ENCODE measurements around the gene FOXC1. TPM values are rescaled to one million over a fixed set of nuclear protein-coding genes. Genes with fewer than 3 reads are reported as not detected.
A peak's percentile ranks its signal among the peaks of the same experiment; 100 is the strongest.

FOXC1 gene
- total and polyA plus RNA-seq, 8 donors = 0.75 to 3.4 (median 1.0) TPM

- Histone ChIP-seq H3K9me3 (no peaks in the 10 kb centered on the region), H3K4me1 (peaks cover 23 to 31% of the 10 kb centered on the region in 2 donors), H3K27me3 (peaks cover 75 to 100% of the 10 kb centered on the region in 2 donors), H3K36me3 (peaks cover 0 to 6% of the 10 kb centered on the region in 2 donors), H3K27ac (no peak overlapping the region), H3K4me3 (no peak overlapping the region)
- TF ChIP-seq CTCF (IDR thresholded peaks at IDR 0.05) = no peak
- ATAC-seq = no peak
- intact Hi-C loops (cut with DNase I) = no loop called here
- DNase-seq = peak in 1 of 4 donors; percentile 70
Observed at GRCh38 chr6:1620504-1621069, 10.9 kb downstream of the FOXC1 start.

- peaks cover 75 to 100% of the 10 kb centered on the region in 2 donors for H3K27me3 ChIP-seq
Observed at GRCh38 chr6:1621070-1621701, 11.5 kb downstream of the FOXC1 start.

GRCh38 chr6:1622220-1622850 lies 12.6 kb downstream of the FOXC1 start:
- Histone ChIP-seq H3K36me3 (peaks cover 0 to 6% of the 10 kb centered on the region in 2 donors), H3K27ac (no peak overlapping the region), H3K27me3 (peaks cover 83 to 100% of the 10 kb centered on the region in 2 donors), H3K4me3 (no peak overlapping the region), H3K4me1 (peaks cover 23 to 32% of the 10 kb centered on the region in 2 donors), H3K9me3 (no peaks in the 10 kb centered on the region)
- no peak for ATAC-seq
- no peak for DNase-seq
- no peak for TF ChIP-seq CTCF (IDR thresholded peaks at IDR 0.05)
- intact Hi-C loops (cut with DNase I) = no loop called here

More at GRCh38 chr6:1621070-1621701, 11.5 kb downstream of the FOXC1 start:
- peak in 1 of 4 donors; percentile 66 for DNase-seq
- intact Hi-C loops (cut with DNase I) = no loop called here
- Histone ChIP-seq H3K4me3 (no peak overlapping the region), H3K36me3 (peaks cover 0 to 6% of the 10 kb centered on the region in 2 donors), H3K9me3 (no peaks in the 10 kb centered on the region), H3K27ac (no peak overlapping the region), H3K4me1 (peaks cover 23 to 32% of the 10 kb centered on the region in 2 donors)
- ATAC-seq = no peak
- TF ChIP-seq CTCF (IDR thresholded peaks at IDR 0.05) = no peak

- no peak overlapping the region for H3K27ac ChIP-seq
- H3K4me1 ChIP-seq = peaks cover 23 to 32% of the 10 kb centered on the region in 2 donors
- ATAC-seq = peak; percentile 22
- H3K9me3 ChIP-seq = no peaks in the 10 kb centered on the region
- DNase-seq = no peak
- H3K36me3 ChIP-seq = peaks cover 0 to 6% of the 10 kb centered on the region in 2 donors
- H3K27me3 ChIP-seq = peaks cover 84 to 100% of the 10 kb centered on the region in 2 donors
- intact Hi-C loops (cut with DNase I) = no loop called here
- H3K4me3 ChIP-seq = no peak overlapping the region
- TF ChIP-seq CTCF (IDR thresholded peaks at IDR 0.05) = no peak
Observed at GRCh38 chr6:1622851-1623768, 13.4 kb downstream of the FOXC1 start.

All from left lung (tissue), 10 donors.